Ammon's horn (tissue), 1 donor: ENCODE measurements around the gene RAMACL.
"Not testable (repeated sequence)": the region's sequence is repeated elsewhere in the genome, so short reads cannot be mapped to it uniquely, and the experiment has no call there.

Source experiments
- DNase-seq: peaks from one replicate; pipeline ENCODE4 v3.0.0-alpha.2; 2016; ENCODE audit warnings: low spot score

Gene RAMACL

GRCh38 chr6:166595061-166595780 is 8.7 kb upstream of the RAMACL start:
- no peak for DNase-seq

GRCh38 chr6:166592821-166593220 is 6.3 kb upstream of the RAMACL start:
- no peak for DNase-seq

- no peak for DNase-seq
Measured at GRCh38 chr6:166591961-166592520, 5.6 kb upstream of the RAMACL start.

- no peak for DNase-seq
Measured at GRCh38 chr6:166591026-166591425, 4.5 kb upstream of the RAMACL start.

GRCh38 chr6:166589786-166590574 is 3.5 kb upstream of the RAMACL start:
- no peak for DNase-seq

- no peak for DNase-seq
Measured at GRCh38 chr6:166589337-166589731, 2.9 kb upstream of the RAMACL start.

- no peak for DNase-seq
Measured at GRCh38 chr6:166588691-166589336, 2.3 kb upstream of the RAMACL start.

- DNase-seq = no peak
Measured at GRCh38 chr6:166587631-166588413, 1.3 kb upstream of the RAMACL start.

GRCh38 chr6:166584853-166585429 is 1.5 kb downstream of the RAMACL start:
- DNase-seq = no peak

GRCh38 chr6:166584155-166584554 is 2.3 kb downstream of the RAMACL start:
- DNase-seq = peak; percentile 45

- DNase-seq = no peak
Measured at GRCh38 chr6:166583230-166583965, 3.1 kb downstream of the RAMACL start.

- no peak for DNase-seq
Measured at GRCh38 chr6:166582258-166582657, 4.2 kb downstream of the RAMACL start.

GRCh38 chr6:166581801-166582200 is 4.7 kb downstream of the RAMACL start:
- not testable (repeated sequence) for DNase-seq

- DNase-seq = no peak
Measured at GRCh38 chr6:166581091-166581511, 5.4 kb downstream of the RAMACL start.

- DNase-seq = no peak
Measured at GRCh38 chr6:166580076-166581050, 6.1 kb downstream of the RAMACL start.

- no peak for DNase-seq
Measured at GRCh38 chr6:166579237-166579850, 7.1 kb downstream of the RAMACL start.

GRCh38 chr6:166578536-166579236 is 7.8 kb downstream of the RAMACL start:
- no peak for DNase-seq

- DNase-seq = peak; percentile 51
Measured at GRCh38 chr6:166575205-166575604, 11.3 kb downstream of the RAMACL start.
